Upper lobe of right lung (tissue), 1 donor: ENCODE results near the gene C15orf39. TPM values are rescaled to one million over a fixed set of nuclear protein-coding genes. Genes with fewer than 3 reads are reported as not detected.

ENCODE experiments used
- ATAC-seq: fragments of 200-7000 bp; cut with Tn5 transposase; one replicate; pipeline ENCODE4 v1.9.1; 2020; ENCODE audit warnings: mild to moderate bottlenecking, moderate library complexity
- DNase-seq: peaks from one replicate; pipeline ENCODE4 v3.0.0-alpha.2; 2020
- H3K27ac ChIP-seq: fragments of 200-600 bp; one replicate; pipeline ENCODE4 v1.8.0; 2022
- H3K27me3 ChIP-seq: fragments of 200-600 bp; one replicate; pipeline ENCODE4 v1.8.0; 2022; ENCODE audit warnings: mild to moderate bottlenecking
- H3K36me3 ChIP-seq: fragments of 200-600 bp; one replicate; pipeline ENCODE4 v1.8.0; 2022
- H3K4me1 ChIP-seq: fragments of 200-600 bp; one replicate; pipeline ENCODE4 v1.8.0; 2022
- H3K4me3 ChIP-seq: fragments of 200-600 bp; one replicate; pipeline ENCODE4 v1.8.0; 2022; ENCODE audit warnings: mild to moderate bottlenecking
- H3K9me3 ChIP-seq: fragments of 200-600 bp; one replicate; pipeline ENCODE4 v1.8.0; 2022
- CTCF ChIP-seq: fragments of 200-600 bp; IDR thresholded peaks from one replicate; pipeline ENCODE4 v1.8.0; 2022; ENCODE audit warnings: antibody characterized with exemption
- intact Hi-C: fragments of 100-400 bp; cut with DNase I; formaldehyde crosslinking; loops from one replicate; pipeline ENCODE4 v1.11.0; 2022
- total RNA-seq: library from RNA; stranded (reverse); fragmentation: NEBNext Ultra II Directional; extraction: Animal tissue kit (Norgen Biotek cat#: 25700); gene quantifications from one replicate; pipeline ENCODE4 v1.2.1, GENCODE V29; 2021
- donor health status: DM: no; HTN: yes; CAD: no; lungs with severe emphysema.

Gene C15orf39
- total RNA-seq, 1 donor from 2014 or later = 33.3 TPM

DNA sequence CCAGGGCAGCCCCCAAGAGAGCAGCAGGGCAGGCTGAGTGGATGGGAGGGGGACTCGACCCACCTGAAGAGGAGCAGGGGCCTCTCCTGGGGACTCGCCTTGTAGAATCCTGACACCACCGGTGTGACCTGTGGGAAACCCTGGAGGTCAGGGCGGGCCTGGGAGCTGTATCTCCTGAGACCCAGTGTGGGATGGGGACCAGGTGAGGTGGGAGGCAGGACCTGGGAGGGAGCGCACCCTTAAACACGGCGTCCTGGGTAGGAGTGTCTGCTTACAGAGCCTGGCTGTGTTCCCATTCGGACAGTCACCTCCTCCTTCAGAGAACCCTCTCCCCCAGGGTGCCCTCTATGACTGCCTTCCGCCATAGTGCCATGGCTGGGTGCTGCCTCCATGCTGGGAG, 27.1 kb downstream of the C15orf39 start:
- intact Hi-C loops = no loop called here
- TF ChIP-seq CTCF = no peak
- H3K4me1 ChIP-seq = no peaks in the 10 kb centered on the region
- ATAC-seq = no peak
- H3K4me3 ChIP-seq = no peak overlapping the region
- H3K27ac ChIP-seq = no peak overlapping the region
- H3K9me3 ChIP-seq = no peaks in the 10 kb centered on the region
- H3K27me3 ChIP-seq = no peaks in the 10 kb centered on the region
- H3K36me3 ChIP-seq = no peaks in the 10 kb centered on the region
- DNase-seq = peak; percentile 49

- intact Hi-C loops = no loop called here
- no peaks in the 10 kb centered on the region for H3K4me1 ChIP-seq
- DNase-seq = peak; percentile 52
- no peak overlapping the region for H3K4me3 ChIP-seq
- TF ChIP-seq CTCF = no peak
- ATAC-seq = no peak
- no peak overlapping the region for H3K27ac ChIP-seq
- H3K27me3 ChIP-seq = no peaks in the 10 kb centered on the region
- H3K9me3 ChIP-seq = no peaks in the 10 kb centered on the region
- H3K36me3 ChIP-seq = no peaks in the 10 kb centered on the region
Measured at GRCh38 chr15:75229191-75230015, 27.7 kb downstream of the C15orf39 start.

GRCh38 chr15:75230016-75230343, 28.3 kb downstream of the C15orf39 start:
- H3K27ac ChIP-seq = no peak overlapping the region
- no peak overlapping the region for H3K4me3 ChIP-seq
- H3K4me1 ChIP-seq = no peaks in the 10 kb centered on the region
- no peaks in the 10 kb centered on the region for H3K27me3 ChIP-seq
- H3K9me3 ChIP-seq = no peaks in the 10 kb centered on the region
- no peaks in the 10 kb centered on the region for H3K36me3 ChIP-seq
- no peak for ATAC-seq
- no peak for TF ChIP-seq CTCF
- intact Hi-C loops = no loop called here
- DNase-seq = no peak

DNA sequence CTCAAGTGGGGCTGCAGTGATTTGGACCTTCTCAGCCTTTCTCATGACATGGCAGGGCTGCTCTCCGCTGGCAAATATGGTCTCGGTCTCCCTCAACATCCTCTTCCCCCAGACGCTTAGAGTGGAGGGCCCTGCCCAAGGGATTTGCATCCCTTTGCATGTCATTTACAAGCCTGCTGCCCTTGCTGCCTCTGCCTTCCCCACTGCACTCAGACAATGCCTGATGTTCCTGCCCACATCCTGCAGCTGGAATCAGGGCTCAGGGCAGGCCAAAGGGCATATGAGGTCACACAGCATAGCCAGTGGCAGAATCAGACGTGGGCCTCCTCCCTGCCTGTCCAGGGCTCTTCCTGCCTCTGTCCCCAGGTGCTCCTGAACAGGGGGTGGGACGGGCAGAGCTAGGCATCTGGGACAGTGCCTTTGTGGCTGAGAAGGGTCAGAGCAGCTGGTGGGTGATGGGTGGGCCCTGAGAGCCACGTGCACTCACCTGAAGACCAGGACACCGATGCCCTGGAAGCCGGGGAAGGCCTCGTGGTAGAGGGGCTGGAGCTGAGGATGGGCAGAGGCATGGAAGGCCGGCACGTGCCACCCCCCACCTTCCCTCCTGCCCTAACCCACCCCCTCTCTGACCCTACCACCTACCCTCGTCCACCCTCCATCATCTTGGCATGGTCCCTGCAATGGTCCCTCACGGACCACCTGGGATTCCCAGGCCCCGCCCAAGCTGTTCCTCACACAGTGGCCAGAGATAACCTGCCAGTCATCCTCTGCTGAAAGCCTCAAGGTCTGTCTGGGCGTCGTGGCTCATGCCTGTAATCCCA, 29.1 kb downstream of the C15orf39 start:
- TF ChIP-seq CTCF = no peak
- Histone ChIP-seq H3K4me3 (no peak overlapping the region), H3K27ac (no peak overlapping the region), H3K9me3 (no peaks in the 10 kb centered on the region), H3K4me1 (no peaks in the 10 kb centered on the region), H3K36me3 (no peaks in the 10 kb centered on the region), H3K27me3 (no peaks in the 10 kb centered on the region)
- no peak for ATAC-seq
- intact Hi-C loops = no loop called here
- peak; percentile 37 for DNase-seq

GRCh38 chr15:75231836-75232235, 30.2 kb downstream of the C15orf39 start:
- Histone ChIP-seq H3K27me3 (no peaks in the 10 kb centered on the region), H3K36me3 (no peaks in the 10 kb centered on the region), H3K27ac (no peak overlapping the region), H3K9me3 (no peaks in the 10 kb centered on the region), H3K4me3 (no peak overlapping the region), H3K4me1 (no peaks in the 10 kb centered on the region)
- intact Hi-C loops = no loop called here
- ATAC-seq (no peak), DNase-seq (peak; percentile 26)
- TF ChIP-seq CTCF = no peak
